Subcutaneous adipose tissue (tissue), 4 donors: Measurements from ENCODE around the gene PLXDC1. TPM values are rescaled to one million over a fixed set of nuclear protein-coding genes. Genes with fewer than 3 reads are reported as not detected.

ENCODE experiments used
- total RNA-seq, 4 donors: library from RNA; depleted of rRNA; stranded (reverse); fragments of >200 nt; gene quantifications; one replicate each; pipeline ENCODE4 v1.1.0, GENCODE V29; 2016
- TF ChIP-seq, protein P1 (sequence below): fragments of 450-650 bp; IDR thresholded peaks from one replicate; pipeline ENCODE4 v1.5.1; 2016; ENCODE audit warnings: low read depth, mild to moderate bottlenecking, control low read depth, antibody characterized with exemption, moderate library complexity

PLXDC1 gene
- total RNA-seq, 4 donors from 2014 or later: 1.7 to 13.3 (median 5.6) TPM

DNA sequence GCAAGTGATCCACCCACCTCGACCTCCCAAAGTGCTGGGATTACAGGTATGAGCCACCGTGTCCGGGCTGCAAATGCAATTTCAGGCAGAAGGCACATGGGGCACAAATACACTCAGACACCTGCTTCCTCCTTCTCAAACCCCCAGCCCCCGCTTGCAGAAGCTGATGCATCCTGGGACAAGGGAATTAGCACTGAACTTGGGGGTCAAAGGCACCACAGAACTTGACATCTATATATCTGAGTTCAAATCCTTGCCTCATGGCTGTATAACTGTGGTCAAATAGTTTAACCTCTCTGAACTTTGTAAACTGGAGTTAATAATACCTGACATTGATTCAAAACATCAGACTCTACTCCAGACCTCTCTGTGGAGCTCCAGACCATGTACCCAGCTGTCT, 18.7 kb upstream of the PLXDC1 start:
- TF ChIP-seq, protein P1, sequence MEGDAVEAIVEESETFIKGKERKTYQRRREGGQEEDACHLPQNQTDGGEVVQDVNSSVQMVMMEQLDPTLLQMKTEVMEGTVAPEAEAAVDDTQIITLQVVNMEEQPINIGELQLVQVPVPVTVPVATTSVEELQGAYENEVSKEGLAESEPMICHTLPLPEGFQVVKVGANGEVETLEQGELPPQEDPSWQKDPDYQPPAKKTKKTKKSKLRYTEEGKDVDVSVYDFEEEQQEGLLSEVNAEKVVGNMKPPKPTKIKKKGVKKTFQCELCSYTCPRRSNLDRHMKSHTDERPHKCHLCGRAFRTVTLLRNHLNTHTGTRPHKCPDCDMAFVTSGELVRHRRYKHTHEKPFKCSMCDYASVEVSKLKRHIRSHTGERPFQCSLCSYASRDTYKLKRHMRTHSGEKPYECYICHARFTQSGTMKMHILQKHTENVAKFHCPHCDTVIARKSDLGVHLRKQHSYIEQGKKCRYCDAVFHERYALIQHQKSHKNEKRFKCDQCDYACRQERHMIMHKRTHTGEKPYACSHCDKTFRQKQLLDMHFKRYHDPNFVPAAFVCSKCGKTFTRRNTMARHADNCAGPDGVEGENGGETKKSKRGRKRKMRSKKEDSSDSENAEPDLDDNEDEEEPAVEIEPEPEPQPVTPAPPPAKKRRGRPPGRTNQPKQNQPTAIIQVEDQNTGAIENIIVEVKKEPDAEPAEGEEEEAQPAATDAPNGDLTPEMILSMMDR: no peak

DNA sequence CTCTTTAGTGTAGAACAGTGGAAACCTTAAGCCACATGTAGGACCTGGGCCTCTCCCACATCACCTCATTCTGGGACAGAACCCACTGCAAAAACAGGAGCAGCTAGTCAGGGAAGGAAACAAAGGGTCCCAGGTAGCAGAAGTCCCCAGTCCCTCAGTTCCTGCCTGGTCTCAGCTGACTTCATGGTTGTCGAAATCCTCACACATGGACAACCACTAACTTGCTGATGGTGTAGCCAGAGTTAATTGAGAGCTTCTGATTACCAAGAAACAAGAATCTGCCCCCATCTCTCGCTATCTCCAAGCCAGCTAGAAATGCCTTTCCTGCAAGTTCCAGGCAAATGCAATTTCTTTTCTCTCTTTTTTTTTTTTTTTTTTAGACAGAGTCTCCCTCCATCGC, 18.1 kb upstream of the PLXDC1 start:
- TF ChIP-seq, protein P1: no peak

DNA sequence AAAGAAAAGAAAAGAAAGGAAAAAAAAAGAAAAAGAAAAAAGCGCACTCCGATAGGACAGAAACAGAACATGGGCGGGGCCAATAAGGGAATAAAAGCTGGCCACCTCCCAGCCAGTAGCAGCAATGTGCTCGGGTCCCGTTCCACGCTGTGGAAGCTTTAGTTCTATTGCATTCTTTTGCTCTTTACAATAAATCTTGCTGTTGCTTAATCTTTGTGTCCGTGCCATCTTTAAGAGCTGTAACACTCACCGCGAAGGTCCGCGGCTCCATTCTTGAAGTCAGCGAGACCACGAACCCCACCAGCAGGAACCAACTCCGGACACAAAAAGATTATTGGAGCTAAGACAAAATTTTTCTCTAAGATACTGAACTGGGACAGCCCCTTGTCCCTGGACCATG, 17.7 kb upstream of the PLXDC1 start:
- TF ChIP-seq, protein P1: no peak

DNA sequence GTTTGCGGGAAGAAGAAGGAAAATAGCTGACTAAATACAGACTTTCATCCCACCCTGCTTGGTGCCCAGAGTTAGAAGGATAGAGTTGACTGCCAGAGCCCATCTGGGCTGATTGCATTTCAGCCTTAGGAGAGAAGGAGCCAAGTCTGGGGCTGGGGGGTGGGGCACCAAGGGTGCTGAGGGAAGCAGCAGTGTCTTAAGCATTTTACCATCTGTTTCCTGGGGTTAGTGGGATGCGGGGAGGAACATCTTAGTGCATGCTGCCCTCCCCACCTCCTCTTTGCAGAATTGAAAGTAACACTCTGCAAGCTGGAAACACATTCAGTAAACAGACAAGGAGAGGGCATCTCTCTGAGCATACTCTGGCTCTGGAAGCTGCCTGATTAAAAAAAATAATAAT, 16.0 kb upstream of the PLXDC1 start:
- TF ChIP-seq, protein P1: no peak

DNA sequence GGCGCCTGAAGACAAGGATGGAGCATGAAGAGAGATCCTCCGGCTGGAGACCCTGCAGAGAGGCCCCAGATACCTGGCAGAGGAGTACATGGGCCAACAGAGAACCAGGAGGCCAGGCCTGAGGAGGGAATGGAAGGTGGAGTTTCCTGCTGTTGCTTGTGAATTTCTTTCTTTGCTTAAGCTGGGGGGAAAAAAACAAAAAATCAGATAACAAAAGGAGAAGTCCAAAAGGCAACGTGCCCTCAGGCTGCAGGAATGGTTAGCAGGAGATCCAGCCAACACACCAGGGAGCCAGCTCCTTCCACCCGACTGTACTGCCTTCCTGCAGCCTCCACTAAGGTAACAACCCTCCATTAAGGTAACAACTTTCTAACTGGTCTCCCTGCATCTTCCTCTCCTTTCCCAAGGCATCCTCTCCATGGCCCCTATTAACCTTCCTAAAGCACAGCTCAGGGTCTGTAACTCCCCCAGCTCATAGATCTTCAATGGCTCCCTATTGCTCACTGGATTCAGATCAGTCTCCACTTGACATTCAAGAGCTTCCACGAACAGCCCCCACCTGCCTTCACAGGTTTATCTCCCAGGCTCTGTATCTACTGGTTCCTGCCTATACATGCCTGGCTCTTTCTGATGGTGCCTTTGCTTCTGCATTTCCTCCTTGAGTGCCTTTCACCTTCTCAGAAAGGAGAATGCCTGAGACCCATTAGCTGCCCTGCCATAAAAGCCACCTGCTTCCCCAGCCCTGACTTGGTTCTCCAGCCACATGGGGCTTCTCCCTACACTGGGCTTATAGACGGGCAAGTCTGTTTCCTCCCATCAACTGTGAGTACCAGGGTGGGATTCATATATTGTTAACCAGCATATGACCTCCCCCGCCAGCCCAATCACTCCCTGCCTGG, 15.2 kb upstream of the PLXDC1 start:
- TF ChIP-seq, protein P1: no peak

DNA sequence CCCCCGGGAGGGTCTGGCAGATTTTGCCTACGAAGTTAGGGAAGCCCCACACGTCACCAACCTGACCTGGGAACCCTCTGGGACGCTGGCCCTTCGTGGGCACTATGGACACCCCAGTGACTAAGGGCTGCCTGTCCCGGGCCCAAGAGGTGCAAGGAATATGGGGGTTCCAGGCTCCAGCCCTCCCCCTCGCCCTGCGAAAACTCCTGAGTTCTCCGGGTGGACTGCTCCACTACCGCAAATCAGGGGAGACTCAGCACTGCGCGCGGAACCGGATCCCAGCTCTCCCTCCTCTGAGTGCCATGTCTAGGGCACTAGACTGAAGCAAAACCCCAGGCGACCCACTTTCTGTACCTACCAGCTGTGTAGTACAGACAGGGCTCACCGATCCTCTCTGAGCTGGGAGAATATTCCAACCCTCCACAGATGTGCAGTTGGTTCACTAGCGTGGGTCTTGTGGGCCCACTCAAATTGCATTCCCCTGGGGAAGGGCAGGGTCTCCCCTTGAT, 14.5 kb upstream of the PLXDC1 start, which contains the start of gene ARL5C:
Gene ARL5C, minus strand, starts transcription at position 321 of the 509 bp plus-strand sequence. CDS start 401 bp downstream, outside the sequence.
- TF ChIP-seq, protein P1: no peak

DNA sequence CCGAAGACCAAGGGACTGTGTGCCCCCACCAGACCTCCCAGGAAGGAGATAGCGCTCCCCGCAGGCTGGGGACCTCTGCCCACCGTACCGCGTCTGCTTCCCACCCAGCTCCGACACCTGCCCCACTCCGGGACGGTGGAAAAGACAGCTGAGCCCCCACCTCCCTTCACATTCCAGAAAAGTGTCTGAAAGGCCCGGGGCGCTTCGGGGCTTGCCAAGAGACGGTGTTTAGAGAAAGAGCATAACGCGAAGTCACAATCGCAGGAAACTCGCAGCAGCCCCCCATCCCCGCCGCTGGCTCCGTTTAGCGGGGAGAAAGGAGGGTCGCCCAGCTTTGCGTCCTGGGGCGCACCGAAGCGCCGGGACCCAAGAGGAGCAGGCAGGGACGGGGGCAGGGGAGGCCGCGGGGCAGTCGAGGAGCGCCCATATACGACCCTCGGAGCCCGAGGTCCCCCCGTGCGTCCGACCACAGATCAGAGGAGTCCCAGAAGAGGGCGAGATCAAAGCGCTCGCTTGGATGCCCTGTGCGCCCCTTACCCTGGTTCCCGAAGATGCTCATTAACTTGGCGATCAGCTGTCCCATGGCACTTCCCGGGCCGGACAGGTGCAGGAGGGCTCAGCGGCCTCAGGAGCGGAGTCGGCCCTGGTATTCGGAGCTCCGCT, 13.9 kb upstream of the PLXDC1 start:
- TF ChIP-seq, protein P1: no peak
